Anterior cingulate cortex (tissue), 58 donors: Measurements from ENCODE around the gene C3orf49.

Experiments used
- DNase-seq, 58 donors: peaks; one replicate each; lab custom pipeline; 2025; lab: John Stamatoyannopoulos, UW

C3orf49 gene

GRCh38 chr3:63819151-63819398 is at the start of gene C3orf49:
Gene C3orf49, plus strand, starts transcription at chr3:63819299. Its CDS starts 173 bp downstream, at chr3:63819472.
- no peak for DNase-seq

GRCh38 chr3:63774781-63775180 is 44.3 kb upstream of the C3orf49 start:
- no peak for DNase-seq

GRCh38 chr3:63779227-63779626 is 39.9 kb upstream of the C3orf49 start:
- DNase-seq, result no peak

GRCh38 chr3:63791974-63792373 is 27.1 kb upstream of the C3orf49 start:
- DNase-seq, result peak in 6 of 58 donors; percentile 0 to 8 (median 2)

- no peak for DNase-seq
These were observed 23.7 kb upstream of the C3orf49 start for GRCh38 chr3:63795438-63795837.

GRCh38 chr3:63798544-63798943 is 20.6 kb upstream of the C3orf49 start:
- DNase-seq, result no peak

GRCh38 chr3:63798949-63799348 is 20.1 kb upstream of the C3orf49 start:
- no peak for DNase-seq

GRCh38 chr3:63800097-63800496 is 19.0 kb upstream of the C3orf49 start:
- DNase-seq, result no peak

GRCh38 chr3:63803911-63804310 is 15.2 kb upstream of the C3orf49 start:
- no peak for DNase-seq

- DNase-seq, result no peak
These were observed 11.0 kb upstream of the C3orf49 start for GRCh38 chr3:63807961-63808565.

GRCh38 chr3:63808633-63809032 is 10.5 kb upstream of the C3orf49 start:
- no peak for DNase-seq

- DNase-seq, result no peak
These were observed 9.5 kb upstream of the C3orf49 start for GRCh38 chr3:63809607-63810006.

GRCh38 chr3:63814237-63814636 is 4.9 kb upstream of the C3orf49 start:
- no peak for DNase-seq

- DNase-seq, result no peak
These were observed 1.9 kb upstream of the C3orf49 start for GRCh38 chr3:63817225-63817624.

GRCh38 chr3:63818282-63819150 is 583 bp upstream of the C3orf49 start:
- DNase-seq, result peak in 49 of 58 donors; percentile 1 to 70 (median 27)

GRCh38 chr3:63824309-63824708 is 5.2 kb downstream of the C3orf49 start:
- no peak for DNase-seq

GRCh38 chr3:63830526-63830925 is 11.4 kb downstream of the C3orf49 start:
- DNase-seq, result no peak

GRCh38 chr3:63832395-63832794 is 13.3 kb downstream of the C3orf49 start:
- DNase-seq, result no peak

- no peak for DNase-seq
These were observed 22.6 kb downstream of the C3orf49 start for GRCh38 chr3:63841704-63842103.

- no peak for DNase-seq
These were observed 23.0 kb downstream of the C3orf49 start for GRCh38 chr3:63842127-63842526.

- DNase-seq, result no peak
These were observed 26.1 kb downstream of the C3orf49 start for GRCh38 chr3:63845215-63845614.

GRCh38 chr3:63847718-63848450 is 28.8 kb downstream of the C3orf49 start:
- no peak for DNase-seq
